GM19438 (cell line): Measurements from ENCODE around the gene MRPL33.

ENCODE experiments used
- ATAC-seq: cut with Tn5 transposase; IDR thresholded peaks from one replicate; pipeline ENCODE4 v1.9.1; 2021; ENCODE audit warnings: low read depth; ENCODE audit not compliant: unreplicated experiment

The MRPL33 gene

GRCh38 chr2:27806311-27807059 lies 35.0 kb downstream of the MRPL33 start:
- no peak for ATAC-seq

- no peak for ATAC-seq
Observed at GRCh38 chr2:27807476-27807875, 36.0 kb downstream of the MRPL33 start.

- ATAC-seq: no peak
Observed at GRCh38 chr2:27808418-27808817, 36.9 kb downstream of the MRPL33 start.

GRCh38 chr2:27808984-27809383 lies 37.5 kb downstream of the MRPL33 start:
- ATAC-seq: no peak

GRCh38 chr2:27809761-27810241 lies 38.3 kb downstream of the MRPL33 start:
- ATAC-seq: no peak

- ATAC-seq: no peak
Observed at GRCh38 chr2:27810455-27810854, 38.9 kb downstream of the MRPL33 start.

GRCh38 chr2:27811768-27812167 lies 40.2 kb downstream of the MRPL33 start:
- no peak for ATAC-seq

- no peak for ATAC-seq
Observed at GRCh38 chr2:27814758-27815157, 43.2 kb downstream of the MRPL33 start.

- no peak for ATAC-seq
Observed at GRCh38 chr2:27815860-27816438, 44.4 kb downstream of the MRPL33 start.

GRCh38 chr2:27822049-27822448 lies 50.5 kb downstream of the MRPL33 start:
- no peak for ATAC-seq

- ATAC-seq: no peak
Observed at GRCh38 chr2:27823135-27823534, 51.6 kb downstream of the MRPL33 start.

- ATAC-seq: no peak
Observed at GRCh38 chr2:27823569-27823968, 52.0 kb downstream of the MRPL33 start.

- no peak for ATAC-seq
Observed at GRCh38 chr2:27824401-27824800, 52.9 kb downstream of the MRPL33 start.

GRCh38 chr2:27828305-27828704 lies 56.8 kb downstream of the MRPL33 start:
- no peak for ATAC-seq
